ENCODE data around the gene DCST1.

Gene DCST1

DNA sequence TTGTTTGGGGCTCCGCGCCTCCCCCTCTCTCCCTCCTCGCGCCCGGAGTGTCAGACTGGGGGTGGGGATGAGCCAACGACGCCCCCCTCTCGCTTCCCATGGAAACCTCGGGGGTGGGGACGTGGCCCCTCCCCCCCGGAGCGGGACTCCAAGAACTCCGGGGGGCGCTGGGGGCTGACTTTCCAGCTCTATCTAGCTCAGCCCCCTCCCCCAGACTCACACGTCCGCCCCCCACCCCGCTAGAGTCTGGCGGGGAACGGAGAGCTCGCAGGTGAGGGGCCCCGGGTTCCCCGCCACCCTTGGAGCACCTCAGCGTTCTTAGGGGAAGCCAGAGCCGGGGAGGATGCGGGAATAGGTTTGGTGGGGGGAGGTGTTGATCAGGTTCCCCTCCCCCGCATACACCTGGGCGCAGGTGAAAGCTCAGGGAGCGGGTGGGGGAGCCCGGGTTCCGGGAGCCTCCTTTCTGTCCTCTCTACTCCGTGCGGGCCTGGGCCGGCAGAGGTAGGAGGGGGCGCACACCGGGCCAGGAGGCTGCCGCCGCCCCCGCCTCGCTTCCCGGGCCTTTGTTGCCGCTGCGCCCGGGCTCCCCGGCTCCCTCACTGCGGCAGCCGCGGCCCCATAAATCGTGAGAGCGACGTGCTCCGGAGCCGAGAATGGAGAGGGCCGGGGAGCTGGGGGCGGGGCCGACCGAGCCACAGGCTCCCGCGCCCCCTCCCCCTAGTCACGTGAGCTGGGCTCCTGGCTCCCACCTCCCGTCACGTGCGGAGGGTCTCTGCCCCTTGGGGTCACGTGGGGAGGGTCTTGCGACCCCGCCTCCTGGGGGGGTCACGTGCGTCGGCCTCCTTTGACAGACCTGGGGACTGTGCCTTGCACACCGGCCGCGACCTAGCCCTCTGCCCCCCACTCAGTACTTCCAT, 46.9 kb downstream of the DCST1 start:
- H3K4me1 ChIP-seq (ENCODE audit: control insufficient read depth in 1 of 2, insufficient read depth in 2 of 2, low read length in 2 of 2) = peaks cover 53 to 58% of the 10 kb centered on the region in 2 donors
- no peaks in the 10 kb centered on the region for H3K9me3 ChIP-seq (ENCODE audit: control insufficient read depth in 1 of 2, low read length in 2 of 2)
- no peak overlapping the region for H3K9ac ChIP-seq (ENCODE audit: low read depth in 1 of 2, low read length in 2 of 2)
- no peak overlapping the region for H3K27ac ChIP-seq (ENCODE audit: low read depth, low read length)
- H3K27me3 ChIP-seq (ENCODE audit: control insufficient read depth in 1 of 2, insufficient read depth in 2 of 2, low read length in 2 of 2) = peaks cover 41 to 50% of the 10 kb centered on the region in 2 donors
- H3K36me3 ChIP-seq (ENCODE audit: control insufficient read depth in 1 of 2, insufficient read depth in 2 of 2, low read length in 2 of 2) = no peaks in the 10 kb centered on the region
- peak overlapping the region; percentile 50 to 54 for H3K4me3 ChIP-seq (ENCODE audit: low read depth in 1 of 2, low read length in 2 of 2)

DNA sequence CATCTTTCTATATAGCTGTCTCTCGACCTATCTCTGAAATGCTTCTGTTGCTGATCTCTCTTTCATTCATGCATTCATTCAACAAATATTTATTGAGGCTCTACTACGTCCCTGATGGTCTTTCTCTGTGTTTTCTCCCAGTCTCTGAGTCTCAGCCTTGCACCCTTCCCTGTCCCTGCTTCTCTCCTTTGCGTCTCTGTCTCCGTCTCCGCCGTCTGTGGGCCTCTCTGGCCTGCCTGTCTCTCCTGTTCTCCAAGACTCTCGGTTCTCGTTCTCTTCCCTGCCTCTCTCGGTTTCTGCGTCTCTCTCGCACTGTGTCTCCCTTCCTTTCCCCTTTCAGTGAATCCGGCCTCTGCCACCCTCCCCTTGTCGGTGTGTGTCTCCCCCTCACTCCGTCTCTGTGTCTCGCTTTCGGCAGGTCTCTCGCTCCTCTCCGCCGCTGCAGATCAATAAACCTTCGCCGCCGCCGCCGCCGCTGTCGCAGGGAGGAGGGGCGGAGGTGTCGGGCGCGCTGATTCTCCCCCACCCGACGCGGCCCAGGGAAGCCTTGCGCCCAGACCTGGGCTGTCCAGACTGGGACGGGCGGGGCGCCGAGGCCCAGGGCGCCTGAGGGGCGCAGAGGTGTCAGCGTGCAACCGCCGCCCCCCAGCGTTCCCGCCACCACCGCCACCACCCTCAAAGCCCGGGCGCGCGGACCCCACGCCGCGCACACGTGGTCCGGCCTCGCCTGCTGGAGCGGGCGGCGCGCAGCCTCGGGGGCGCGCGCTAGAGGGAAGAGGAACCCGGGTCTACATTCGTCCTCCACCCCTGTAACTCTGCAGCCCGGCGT, 48.1 kb downstream of the DCST1 start:
- H3K4me1 ChIP-seq (ENCODE audit: control insufficient read depth in 1 of 2, insufficient read depth in 2 of 2, low read length in 2 of 2) = peaks cover 56 to 68% of the 10 kb centered on the region in 2 donors
- H3K27me3 ChIP-seq (ENCODE audit: control insufficient read depth in 1 of 2, insufficient read depth in 2 of 2, low read length in 2 of 2) = peaks cover 41 to 50% of the 10 kb centered on the region in 2 donors
- H3K4me3 ChIP-seq (ENCODE audit: low read depth in 1 of 2, low read length in 2 of 2) = peak overlapping the region; percentile 37 to 58
- H3K27ac ChIP-seq (ENCODE audit: low read depth, low read length) = no peak overlapping the region
- H3K36me3 ChIP-seq (ENCODE audit: control insufficient read depth in 1 of 2, insufficient read depth in 2 of 2, low read length in 2 of 2) = no peaks in the 10 kb centered on the region
- H3K9ac ChIP-seq (ENCODE audit: low read depth in 1 of 2, low read length in 2 of 2) = peak overlapping the region in 1 of 2 donors; percentile 44
- H3K9me3 ChIP-seq (ENCODE audit: control insufficient read depth in 1 of 2, low read length in 2 of 2) = no peaks in the 10 kb centered on the region

DNA sequence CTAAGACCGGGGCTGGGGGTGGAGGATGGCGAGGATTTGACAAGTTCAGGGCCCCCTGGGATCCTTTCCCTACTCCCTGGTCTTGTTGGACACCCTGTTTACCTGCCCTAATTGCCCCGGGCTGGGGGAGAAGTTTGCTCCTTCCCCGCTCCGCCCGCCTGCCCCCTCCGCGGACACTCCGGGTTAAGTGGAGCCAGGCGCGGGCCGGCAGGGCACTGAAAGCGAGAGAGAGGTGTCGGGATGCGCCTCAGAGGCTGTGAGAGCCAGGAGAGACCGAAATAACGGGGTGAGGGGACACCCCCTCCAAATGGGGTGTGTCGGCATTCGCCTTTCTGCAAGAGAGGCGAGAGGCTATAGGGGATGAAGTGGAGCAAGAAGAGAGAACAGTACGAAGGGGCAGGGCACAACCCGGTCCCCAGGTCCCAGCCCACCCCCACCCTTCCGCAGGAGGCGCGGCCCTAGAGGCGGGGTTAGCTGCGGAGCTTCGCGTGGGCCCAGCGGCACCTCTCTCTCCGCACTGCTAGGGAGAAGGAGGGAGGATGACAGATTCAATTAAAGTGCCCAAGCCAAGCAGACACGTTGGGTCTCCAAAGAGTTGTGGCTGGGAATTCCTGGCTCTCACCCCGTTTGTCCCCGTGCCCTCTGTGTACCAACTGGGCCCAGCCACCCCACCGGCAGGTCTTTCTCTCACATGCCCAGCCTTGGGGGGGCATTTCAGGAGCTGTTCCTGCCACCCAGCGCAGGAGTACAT, 48.9 kb downstream of the DCST1 start:
- Histone ChIP-seq H3K27ac (ENCODE audit: low read depth, low read length) (no peak overlapping the region), H3K4me1 (ENCODE audit: control insufficient read depth in 1 of 2, insufficient read depth in 2 of 2, low read length in 2 of 2) (peaks cover 56 to 68% of the 10 kb centered on the region in 2 donors), H3K27me3 (ENCODE audit: control insufficient read depth in 1 of 2, insufficient read depth in 2 of 2, low read length in 2 of 2) (peaks cover 41 to 50% of the 10 kb centered on the region in 2 donors), H3K9me3 (ENCODE audit: control insufficient read depth in 1 of 2, low read length in 2 of 2) (no peaks in the 10 kb centered on the region), H3K36me3 (ENCODE audit: control insufficient read depth in 1 of 2, insufficient read depth in 2 of 2, low read length in 2 of 2) (no peaks in the 10 kb centered on the region), H3K4me3 (ENCODE audit: low read depth in 1 of 2, low read length in 2 of 2) (peak overlapping the region; percentile 37 to 43), H3K9ac (ENCODE audit: low read depth in 1 of 2, low read length in 2 of 2) (peak overlapping the region; percentile 42 to 47)

DNA sequence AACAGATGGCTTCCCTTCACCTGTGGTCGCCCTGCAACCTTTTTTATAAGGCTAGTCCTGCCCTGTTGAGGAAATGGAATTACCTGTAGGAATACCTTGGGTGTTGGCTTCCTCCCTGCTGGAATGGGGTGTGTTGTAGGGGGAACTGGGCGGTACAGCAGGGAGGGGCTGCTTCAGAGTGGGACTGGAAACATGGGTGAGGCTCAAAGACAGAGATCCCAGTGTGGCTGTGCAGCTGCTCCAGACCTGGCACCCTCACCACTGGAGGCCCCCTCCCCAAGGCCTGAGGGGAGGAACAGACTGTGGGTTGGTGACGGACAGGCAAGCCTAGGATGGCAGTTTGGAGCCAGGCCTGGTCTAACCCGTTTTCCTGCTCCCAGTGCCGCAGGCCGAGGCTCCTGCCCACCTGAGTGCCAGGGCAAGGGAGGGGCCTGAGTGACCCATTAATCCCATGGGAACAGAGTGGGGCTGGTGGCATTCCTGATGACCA, 49.5 kb downstream of the DCST1 start:
- Histone ChIP-seq H3K4me3 (ENCODE audit: low read depth in 1 of 2, low read length in 2 of 2) (peak overlapping the region; percentile 37 to 43), H3K9me3 (ENCODE audit: control insufficient read depth in 1 of 2, low read length in 2 of 2) (no peaks in the 10 kb centered on the region), H3K27me3 (ENCODE audit: control insufficient read depth in 1 of 2, insufficient read depth in 2 of 2, low read length in 2 of 2) (peaks cover 41 to 50% of the 10 kb centered on the region in 2 donors), H3K36me3 (ENCODE audit: control insufficient read depth in 1 of 2, insufficient read depth in 2 of 2, low read length in 2 of 2) (no peaks in the 10 kb centered on the region), H3K9ac (ENCODE audit: low read depth in 1 of 2, low read length in 2 of 2) (peak overlapping the region; percentile 36 to 47), H3K27ac (ENCODE audit: low read depth, low read length) (no peak overlapping the region), H3K4me1 (ENCODE audit: control insufficient read depth in 1 of 2, insufficient read depth in 2 of 2, low read length in 2 of 2) (peaks cover 56 to 68% of the 10 kb centered on the region in 2 donors)

DNA sequence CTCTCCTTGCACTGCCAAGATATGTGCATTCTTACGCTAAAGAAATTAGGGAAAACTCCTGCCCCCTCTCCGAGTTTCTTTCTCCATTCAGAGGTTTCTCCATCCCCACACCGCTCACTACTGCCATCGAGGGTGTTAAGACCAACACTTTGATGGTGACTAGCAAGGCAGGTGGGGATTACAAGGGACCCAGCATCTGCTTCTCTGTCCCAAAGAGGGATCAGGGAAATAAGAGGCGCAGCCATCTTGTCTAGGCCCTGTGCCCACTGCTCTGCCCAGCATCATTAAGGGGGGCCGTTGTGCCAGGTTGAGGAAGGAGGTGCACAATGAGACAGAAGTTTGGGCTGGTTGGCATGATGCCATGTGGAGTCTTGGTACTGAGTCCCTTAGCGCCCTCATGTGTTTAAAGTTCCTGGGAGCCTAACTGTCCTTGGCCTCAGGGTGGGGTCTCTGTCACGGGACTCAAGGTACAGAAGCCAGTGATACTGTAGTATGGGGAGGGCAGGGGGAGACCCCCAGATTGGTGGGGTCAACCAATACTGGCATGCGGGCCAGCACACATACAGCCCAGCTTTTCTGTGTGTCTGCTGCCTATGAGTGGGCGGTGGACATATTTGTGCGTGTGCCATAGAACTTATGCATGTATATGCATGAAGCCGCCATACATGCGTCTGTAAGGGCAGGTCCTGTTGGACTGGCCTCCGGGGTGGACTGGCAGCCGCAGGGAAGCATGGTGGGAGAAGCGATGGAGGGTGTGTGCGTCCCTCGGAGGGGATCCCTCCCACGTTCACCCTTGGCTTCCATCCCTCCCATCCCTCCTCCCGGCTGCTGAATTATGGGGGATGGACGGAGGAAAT, 50.5 kb downstream of the DCST1 start:
- Histone ChIP-seq H3K9me3 (ENCODE audit: control insufficient read depth in 1 of 2, low read length in 2 of 2) (no peaks in the 10 kb centered on the region), H3K27ac (ENCODE audit: low read depth, low read length) (no peak overlapping the region), H3K36me3 (ENCODE audit: control insufficient read depth in 1 of 2, insufficient read depth in 2 of 2, low read length in 2 of 2) (no peaks in the 10 kb centered on the region), H3K4me3 (ENCODE audit: low read depth in 1 of 2, low read length in 2 of 2) (peak overlapping the region; percentile 77 to 79), H3K4me1 (ENCODE audit: control insufficient read depth in 1 of 2, insufficient read depth in 2 of 2, low read length in 2 of 2) (peaks cover 49 to 62% of the 10 kb centered on the region in 2 donors), H3K9ac (ENCODE audit: low read depth in 1 of 2, low read length in 2 of 2) (peak overlapping the region; percentile 28 to 54), H3K27me3 (ENCODE audit: control insufficient read depth in 1 of 2, insufficient read depth in 2 of 2, low read length in 2 of 2) (peaks cover 40 to 48% of the 10 kb centered on the region in 2 donors)

DNA sequence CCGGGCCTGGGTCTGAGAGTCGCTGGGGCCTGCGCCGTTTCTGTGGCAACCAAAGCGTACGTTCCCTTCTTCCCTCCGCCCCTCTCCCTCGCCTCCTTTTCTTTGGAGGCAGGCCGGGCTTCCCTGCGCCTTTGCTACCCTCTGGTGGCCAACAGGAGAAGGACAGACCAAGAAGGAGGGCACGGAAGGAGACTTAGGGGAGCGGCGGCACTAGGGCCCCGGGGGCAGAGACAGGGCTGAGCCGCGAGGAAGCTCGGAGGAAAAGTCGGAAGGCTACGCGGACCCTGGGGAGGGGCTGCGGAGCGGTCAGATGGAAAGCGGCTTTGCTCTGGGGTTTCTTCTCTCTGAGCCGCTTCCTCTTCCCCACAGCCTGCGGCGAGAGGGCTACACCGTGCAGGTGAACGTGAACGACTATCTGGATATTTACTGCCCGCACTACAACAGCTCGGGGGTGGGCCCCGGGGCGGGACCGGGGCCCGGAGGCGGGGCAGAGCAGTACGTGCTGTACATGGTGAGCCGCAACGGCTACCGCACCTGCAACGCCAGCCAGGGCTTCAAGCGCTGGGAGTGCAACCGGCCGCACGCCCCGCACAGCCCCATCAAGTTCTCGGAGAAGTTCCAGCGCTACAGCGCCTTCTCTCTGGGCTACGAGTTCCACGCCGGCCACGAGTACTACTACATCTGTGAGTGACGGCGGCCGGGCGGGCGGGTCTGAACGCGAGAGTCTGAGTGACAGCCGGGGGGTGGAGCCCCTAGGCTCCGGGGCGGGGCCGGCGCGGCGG, 51.3 kb downstream of the DCST1 start:
- H3K27ac ChIP-seq (ENCODE audit: low read depth, low read length) = peak overlapping the region; percentile 84
- peaks cover 42 to 55% of the 10 kb centered on the region in 2 donors for H3K4me1 ChIP-seq (ENCODE audit: control insufficient read depth in 1 of 2, insufficient read depth in 2 of 2, low read length in 2 of 2)
- no peaks in the 10 kb centered on the region for H3K9me3 ChIP-seq (ENCODE audit: control insufficient read depth in 1 of 2, low read length in 2 of 2)
- H3K27me3 ChIP-seq (ENCODE audit: control insufficient read depth in 1 of 2, insufficient read depth in 2 of 2, low read length in 2 of 2) = peaks cover 32 to 40% of the 10 kb centered on the region in 2 donors
- peak overlapping the region; percentile 69 to 73 for H3K9ac ChIP-seq (ENCODE audit: low read depth in 1 of 2, low read length in 2 of 2)
- peak overlapping the region; percentile 77 to 79 for H3K4me3 ChIP-seq (ENCODE audit: low read depth in 1 of 2, low read length in 2 of 2)
- H3K36me3 ChIP-seq (ENCODE audit: control insufficient read depth in 1 of 2, insufficient read depth in 2 of 2, low read length in 2 of 2) = no peaks in the 10 kb centered on the region

DNA sequence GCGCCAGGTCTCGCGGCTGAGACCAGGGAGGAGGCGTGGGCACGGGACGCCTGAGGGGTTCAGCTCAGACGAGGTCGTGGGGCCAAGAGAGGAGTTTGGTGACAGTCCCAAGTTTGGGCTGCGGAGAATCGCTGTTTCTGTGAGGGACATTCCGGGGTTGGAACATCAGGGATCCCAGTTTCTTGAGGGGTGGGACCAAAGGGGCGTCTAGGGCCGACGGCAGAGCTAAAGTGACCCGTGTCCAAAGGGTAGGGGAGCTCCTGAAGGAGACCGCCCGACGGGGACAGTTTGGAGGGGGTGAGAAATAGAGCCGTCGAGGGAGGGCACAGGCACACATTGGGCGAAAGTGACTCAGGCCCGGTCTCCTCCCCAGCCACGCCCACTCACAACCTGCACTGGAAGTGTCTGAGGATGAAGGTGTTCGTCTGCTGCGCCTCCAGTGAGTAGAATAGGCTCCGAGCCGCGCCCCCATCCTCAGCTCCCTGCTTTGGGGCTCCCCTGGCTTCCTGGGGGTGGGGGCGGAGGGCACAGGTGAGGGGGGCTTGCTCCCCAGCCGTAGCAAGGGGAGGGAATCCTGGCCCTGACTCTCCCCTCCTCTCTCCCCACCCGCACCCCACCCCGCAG, 52.0 kb downstream of the DCST1 start:
- Histone ChIP-seq H3K9me3 (ENCODE audit: control insufficient read depth in 1 of 2, low read length in 2 of 2) (no peaks in the 10 kb centered on the region), H3K9ac (ENCODE audit: low read depth in 1 of 2, low read length in 2 of 2) (peak overlapping the region; percentile 56 to 69), H3K36me3 (ENCODE audit: control insufficient read depth in 1 of 2, insufficient read depth in 2 of 2, low read length in 2 of 2) (no peaks in the 10 kb centered on the region), H3K4me1 (ENCODE audit: control insufficient read depth in 1 of 2, insufficient read depth in 2 of 2, low read length in 2 of 2) (peaks cover 42 to 48% of the 10 kb centered on the region in 2 donors), H3K27ac (ENCODE audit: low read depth, low read length) (peak overlapping the region; percentile 84), H3K27me3 (ENCODE audit: control insufficient read depth in 1 of 2, insufficient read depth in 2 of 2, low read length in 2 of 2) (peaks cover 25 to 33% of the 10 kb centered on the region in 2 donors), H3K4me3 (ENCODE audit: low read depth in 1 of 2, low read length in 2 of 2) (peak overlapping the region; percentile 77 to 79)

DNA sequence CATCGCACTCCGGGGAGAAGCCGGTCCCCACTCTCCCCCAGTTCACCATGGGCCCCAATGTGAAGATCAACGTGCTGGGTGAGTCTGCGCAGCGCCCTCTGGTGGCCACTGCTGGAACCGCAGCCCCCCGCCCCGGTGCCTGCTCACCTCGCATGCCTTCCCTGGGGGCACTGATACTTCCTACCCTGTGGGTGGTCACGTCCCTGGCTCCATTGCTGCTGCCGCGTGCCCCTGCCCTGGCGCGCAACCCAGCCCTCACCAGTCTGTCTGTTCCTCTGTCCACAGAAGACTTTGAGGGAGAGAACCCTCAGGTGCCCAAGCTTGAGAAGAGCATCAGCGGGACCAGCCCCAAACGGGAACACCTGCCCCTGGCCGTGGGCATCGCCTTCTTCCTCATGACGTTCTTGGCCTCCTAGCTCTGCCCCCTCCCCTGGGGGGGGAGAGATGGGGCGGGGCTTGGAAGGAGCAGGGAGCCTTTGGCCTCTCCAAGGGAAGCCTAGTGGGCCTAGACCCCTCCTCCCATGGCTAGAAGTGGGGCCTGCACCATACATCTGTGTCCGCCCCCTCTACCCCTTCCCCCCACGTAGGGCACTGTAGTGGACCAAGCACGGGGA, 52.6 kb downstream of the DCST1 start:
- Histone ChIP-seq H3K4me1 (ENCODE audit: control insufficient read depth in 1 of 2, insufficient read depth in 2 of 2, low read length in 2 of 2) (peaks cover 40 to 46% of the 10 kb centered on the region in 2 donors), H3K27me3 (ENCODE audit: control insufficient read depth in 1 of 2, insufficient read depth in 2 of 2, low read length in 2 of 2) (peaks cover 20 to 28% of the 10 kb centered on the region in 2 donors), H3K4me3 (ENCODE audit: low read depth in 1 of 2, low read length in 2 of 2) (no peak overlapping the region), H3K9ac (ENCODE audit: low read depth in 1 of 2, low read length in 2 of 2) (no peak overlapping the region), H3K27ac (ENCODE audit: low read depth, low read length) (no peak overlapping the region), H3K9me3 (ENCODE audit: control insufficient read depth in 1 of 2, low read length in 2 of 2) (no peaks in the 10 kb centered on the region), H3K36me3 (ENCODE audit: control insufficient read depth in 1 of 2, insufficient read depth in 2 of 2, low read length in 2 of 2) (no peaks in the 10 kb centered on the region)
